Stimulated activated CD4-positive, alpha-beta T cell treated with anti-CD3 and anti-CD28 coated beads, Interleukin-4, amount 100 ng/mL, for 1 hour (primary cell): Measurements from ENCODE around the gene CDCP1.
"Not testable (repeated sequence)": the region's sequence is repeated elsewhere in the genome, so short reads cannot be mapped to it uniquely, and the experiment has no call there.

Source experiments
- DNase-seq: peaks from one replicate; pipeline ENCODE4 v3.0.0-alpha.2; 2020

The CDCP1 gene

GRCh38 chr3:45081506-45082141 is 64.6 kb downstream of the CDCP1 start:
- no peak for DNase-seq

- no peak for DNase-seq
These were observed 65.4 kb downstream of the CDCP1 start for GRCh38 chr3:45080824-45081223.

- no peak for DNase-seq
These were observed 66.5 kb downstream of the CDCP1 start for GRCh38 chr3:45079715-45080114.

DNA sequence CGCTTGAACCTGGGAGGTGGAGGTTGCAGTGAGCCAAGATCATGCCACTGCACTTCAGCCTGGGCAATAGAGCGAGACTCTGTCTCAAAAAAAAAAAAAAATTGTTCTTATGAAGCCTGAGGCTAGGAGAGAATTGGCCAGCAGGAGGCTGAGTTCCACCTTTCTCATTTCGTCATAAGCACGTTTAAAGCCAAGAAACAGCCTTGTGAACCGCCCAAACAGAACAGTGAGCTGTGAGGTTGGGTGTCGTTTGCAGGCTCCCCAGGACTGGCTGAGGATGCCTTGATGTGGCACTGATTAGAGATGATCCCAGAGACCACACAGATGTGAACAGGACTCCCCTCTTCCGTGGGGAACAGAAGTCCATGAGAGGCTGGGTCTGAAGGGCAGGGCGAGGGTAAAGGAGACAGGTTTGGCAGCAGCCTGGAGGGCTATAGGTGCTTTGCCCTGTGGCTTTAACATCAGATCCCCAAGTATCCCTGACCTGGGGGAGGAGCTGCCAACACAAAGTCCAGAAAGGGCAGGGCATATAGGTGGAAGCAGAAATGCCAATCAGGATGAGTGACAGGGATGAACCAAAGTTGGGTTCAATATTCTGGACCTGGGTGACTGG is 67.2 kb downstream of the CDCP1 start:
- no peak for DNase-seq

GRCh38 chr3:45078256-45078655 is 67.9 kb downstream of the CDCP1 start:
- not testable (repeated sequence) for DNase-seq

DNA sequence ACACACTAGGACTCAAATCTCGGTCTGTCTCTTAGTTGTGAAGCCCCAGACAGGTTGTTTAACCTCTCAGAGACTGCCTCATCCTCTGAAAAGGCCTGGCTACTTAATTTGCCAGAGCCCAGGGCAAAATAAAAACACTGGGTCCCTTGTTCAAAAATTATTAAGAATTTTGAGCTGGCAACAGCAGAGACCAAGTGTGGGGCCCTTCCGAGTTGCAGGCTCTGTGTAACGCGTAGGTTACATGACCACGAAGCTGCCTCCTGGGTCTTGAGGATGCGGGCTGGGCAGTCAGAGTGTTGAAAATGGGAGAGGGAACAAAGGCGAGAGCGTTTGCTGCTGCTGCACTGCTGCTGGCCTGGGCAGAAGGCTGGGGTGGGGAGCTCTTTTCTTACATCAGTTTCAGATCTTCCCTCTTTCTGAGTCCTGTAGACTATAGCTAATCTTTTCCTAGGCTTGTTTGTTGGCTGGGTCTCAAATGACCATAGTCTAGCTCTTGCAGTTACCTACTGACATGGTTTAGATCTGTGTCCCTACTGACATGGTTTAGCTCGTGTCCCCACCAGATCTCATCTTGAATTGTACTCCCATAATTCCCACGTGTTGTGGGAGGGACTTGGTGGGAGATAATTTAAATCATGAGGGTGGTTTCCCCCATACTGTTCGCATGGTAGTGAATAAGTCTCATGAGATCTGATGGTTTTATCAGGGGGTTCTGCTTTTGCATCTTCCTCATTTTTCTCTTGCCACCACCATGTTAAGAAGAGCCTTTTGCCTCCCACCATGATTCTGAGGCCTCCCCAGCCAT is 70.2 kb downstream of the CDCP1 start:
- DNase-seq, result no peak

- no peak for DNase-seq
These were observed 75.1 kb downstream of the CDCP1 start for GRCh38 chr3:45071075-45071474.

GRCh38 chr3:45067941-45068340 is 78.2 kb downstream of the CDCP1 start:
- no peak for DNase-seq

DNA sequence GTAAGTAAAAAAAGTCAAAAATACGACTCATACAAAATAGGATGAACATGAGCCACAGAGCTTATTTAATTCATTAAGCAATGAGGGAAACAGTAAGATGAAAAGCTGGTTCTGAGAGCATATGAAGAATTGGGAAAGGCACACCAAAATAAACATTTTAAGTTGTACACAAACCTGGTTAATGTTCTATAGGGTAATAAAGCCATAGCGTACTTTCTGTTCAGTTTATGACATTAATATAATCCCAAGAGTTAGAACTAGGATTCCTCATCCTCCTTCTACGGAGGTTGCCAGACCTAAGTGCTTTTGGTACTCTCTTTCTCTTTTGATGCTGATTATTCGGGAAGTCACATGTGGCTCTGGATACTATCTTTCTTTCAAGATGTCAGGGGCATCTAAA is 78.7 kb downstream of the CDCP1 start:
- DNase-seq, result no peak

DNA sequence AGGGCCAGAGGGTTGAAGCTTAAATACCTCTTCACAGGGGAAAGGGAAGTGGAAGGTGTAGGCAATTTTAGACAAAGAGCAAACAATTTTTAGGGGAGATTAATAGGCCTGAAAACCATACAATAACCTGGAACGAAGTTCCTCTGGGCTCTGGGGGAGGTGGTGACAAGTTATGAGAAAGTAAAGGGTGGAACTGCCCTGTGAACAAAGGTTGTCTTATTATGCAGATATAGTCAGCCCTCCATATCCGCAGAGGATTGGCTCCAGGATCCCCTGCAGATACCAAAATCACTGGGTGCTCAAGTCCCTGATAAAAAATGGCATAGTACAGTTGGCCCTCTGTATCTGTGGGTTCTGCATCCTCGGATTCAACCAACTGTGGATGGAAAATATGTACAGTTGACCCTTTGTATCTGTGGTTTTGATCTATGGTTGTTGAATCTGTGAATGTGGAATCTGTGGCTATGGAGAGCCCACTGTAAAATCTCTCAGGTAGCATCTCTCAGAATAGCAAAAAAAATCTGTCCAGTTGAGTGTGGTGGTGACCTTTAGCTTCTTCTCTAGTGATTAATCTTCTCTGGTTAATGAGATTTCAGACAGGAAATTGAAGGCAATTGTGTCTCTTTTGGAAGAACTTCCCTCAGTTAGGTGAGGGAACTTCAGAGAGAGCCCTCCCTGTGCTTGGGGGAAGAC is 79.9 kb downstream of the CDCP1 start:
- DNase-seq, result no peak

GRCh38 chr3:45065373-45065720 is 80.8 kb downstream of the CDCP1 start:
- DNase-seq, result no peak

DNA sequence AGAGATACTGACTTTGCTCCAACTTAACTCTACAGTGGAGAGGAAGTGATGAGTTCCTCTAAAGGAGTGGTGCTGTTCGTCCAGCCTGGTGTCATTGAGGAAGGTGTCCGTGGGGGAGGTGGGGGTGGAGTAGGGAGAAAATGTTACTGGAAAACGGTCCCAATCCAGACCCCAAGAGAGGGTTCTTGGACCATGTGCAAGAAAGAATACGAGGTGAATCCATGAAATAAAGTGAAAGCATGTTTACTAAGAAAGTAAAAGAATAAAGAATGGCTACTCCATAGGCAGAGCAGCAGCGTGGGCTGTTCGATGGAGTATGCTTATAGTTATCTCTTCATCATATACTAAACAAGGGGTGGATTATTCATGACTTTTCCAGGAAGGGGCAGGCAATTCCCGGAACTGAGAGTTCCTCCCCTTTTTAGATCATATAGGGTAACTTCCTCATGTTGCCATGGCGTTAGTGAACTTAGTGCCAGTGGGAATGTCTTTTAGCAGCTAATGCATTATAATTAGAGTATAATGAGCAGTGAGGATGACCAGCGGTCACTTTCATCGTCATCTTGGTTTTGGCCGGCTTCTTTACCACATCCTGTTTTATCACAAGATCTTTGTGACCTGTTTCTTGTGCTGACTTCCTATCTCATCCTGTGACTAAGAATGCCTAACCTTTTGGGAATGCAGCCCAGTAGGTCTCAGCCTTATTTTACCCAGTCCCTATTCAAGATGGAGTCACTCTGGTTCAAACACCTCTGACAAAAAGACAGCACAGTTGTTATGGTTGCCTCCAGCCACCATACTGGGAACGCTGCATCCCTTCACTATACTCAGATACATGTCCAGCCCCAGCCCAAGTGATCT is 81.4 kb downstream of the CDCP1 start:
- peak; percentile 43 for DNase-seq

DNA sequence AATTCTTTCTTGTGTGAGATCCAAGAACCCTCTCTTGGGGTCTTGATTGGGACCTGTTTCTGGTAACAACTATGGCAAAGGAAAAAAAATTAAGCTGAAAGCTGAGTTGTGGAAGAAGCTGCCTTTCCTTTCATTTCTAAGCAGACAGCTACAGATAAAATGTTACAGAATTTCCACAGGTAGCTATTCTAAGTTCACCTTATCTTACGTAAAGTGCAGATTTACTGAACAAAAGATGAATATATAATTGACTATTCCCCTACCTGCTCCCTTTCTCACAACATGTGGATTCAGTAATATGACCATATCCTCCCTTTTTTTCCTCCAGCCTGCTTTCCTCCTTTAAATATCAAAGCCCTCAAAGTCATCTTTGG is 83.5 kb downstream of the CDCP1 start:
- no peak for DNase-seq

DNA sequence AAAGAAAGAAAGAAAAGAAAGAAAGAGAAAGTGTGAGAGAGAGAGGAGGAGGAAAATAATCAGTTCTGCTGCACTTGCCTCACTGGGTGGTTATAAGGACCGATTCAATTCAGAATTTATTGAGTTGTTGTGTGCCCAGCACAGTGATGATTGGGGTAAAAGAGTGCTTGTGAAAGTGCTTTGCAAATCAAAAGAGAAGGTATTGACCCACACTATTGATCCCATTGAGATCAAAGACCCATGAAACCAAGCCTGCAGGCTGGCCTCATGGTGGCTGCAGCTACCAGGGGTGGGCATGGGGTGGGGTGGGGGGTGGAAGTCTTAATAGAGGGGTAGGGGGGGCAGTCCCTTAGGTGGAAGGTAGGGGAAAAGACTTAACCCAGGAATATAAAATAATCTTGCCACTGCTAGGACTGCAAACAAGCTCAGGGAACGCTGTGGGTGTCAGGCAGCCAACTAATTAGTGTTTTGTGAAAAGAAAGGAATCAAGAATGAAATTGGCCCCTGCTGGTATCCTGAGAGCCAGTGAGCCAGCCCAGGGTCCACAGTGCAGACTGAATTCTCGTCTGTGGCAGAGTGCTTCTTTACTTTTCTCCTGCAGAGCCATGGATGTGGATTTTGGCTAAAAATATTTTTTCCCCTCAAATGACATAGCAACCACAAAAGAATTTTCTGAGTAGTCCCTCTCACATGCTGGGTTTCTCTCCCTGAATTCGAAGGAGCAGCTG is 85.8 kb downstream of the CDCP1 start:
- DNase-seq, result no peak

GRCh38 chr3:45059132-45059531 is 87.0 kb downstream of the CDCP1 start:
- no peak for DNase-seq

DNA sequence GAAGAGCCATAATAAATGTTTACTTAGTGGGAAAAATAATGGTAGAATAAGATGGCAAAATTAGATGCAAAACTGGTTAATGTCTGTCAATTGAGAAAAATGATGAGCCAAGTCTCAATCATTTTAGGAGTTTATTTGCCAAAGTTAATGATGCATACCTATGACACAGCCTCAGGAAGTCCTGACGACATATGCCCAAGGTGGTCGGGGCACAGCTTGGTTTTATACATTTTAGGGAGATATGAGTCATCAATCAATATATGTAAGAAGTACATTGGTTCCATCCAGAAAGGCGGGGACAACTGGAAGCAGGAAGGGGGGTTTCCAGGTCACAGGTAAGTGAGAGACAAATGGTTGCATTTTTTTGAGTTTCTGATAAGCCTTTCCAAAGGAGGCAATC is 88.6 kb downstream of the CDCP1 start:
- DNase-seq, result no peak

- no peak for DNase-seq
These were observed 89.4 kb downstream of the CDCP1 start for GRCh38 chr3:45056608-45057301.

DNA sequence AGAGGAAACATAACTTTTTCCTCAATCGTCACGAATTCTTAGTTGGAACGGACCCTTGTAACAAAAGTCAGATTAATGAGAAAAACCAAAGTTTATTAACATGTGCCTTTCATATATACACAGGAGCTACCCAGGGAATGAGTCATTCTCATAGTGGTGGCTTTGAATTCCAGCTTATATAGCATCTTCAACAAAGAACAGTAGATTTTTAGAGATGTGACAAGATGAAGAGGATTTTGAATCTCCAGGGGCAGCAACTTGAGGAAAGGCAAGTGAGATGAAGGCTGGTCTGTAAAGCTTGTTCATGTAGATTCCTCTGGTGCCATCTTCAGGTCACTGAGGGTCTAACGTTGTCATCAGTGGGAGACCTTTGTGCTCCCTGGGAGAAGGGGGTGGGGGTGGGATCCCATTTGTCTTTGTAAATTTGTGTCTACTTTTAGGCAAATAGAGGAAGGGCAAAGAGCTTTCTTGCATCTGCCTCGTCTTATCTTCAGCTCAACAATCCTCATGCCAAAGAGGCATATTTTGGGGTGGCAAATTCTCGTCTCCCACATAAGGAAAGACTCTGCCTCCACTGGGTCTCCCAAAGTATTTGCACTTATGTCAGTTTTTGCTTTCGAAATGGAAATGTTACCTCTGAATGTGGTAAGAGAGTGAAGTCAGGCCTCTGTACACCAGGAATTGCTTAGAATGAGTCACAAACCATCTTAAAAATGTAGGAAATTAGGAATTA is 90.6 kb downstream of the CDCP1 start:
- DNase-seq, result no peak

GRCh38 chr3:45055032-45055410 is 91.2 kb downstream of the CDCP1 start:
- DNase-seq, result no peak

DNA sequence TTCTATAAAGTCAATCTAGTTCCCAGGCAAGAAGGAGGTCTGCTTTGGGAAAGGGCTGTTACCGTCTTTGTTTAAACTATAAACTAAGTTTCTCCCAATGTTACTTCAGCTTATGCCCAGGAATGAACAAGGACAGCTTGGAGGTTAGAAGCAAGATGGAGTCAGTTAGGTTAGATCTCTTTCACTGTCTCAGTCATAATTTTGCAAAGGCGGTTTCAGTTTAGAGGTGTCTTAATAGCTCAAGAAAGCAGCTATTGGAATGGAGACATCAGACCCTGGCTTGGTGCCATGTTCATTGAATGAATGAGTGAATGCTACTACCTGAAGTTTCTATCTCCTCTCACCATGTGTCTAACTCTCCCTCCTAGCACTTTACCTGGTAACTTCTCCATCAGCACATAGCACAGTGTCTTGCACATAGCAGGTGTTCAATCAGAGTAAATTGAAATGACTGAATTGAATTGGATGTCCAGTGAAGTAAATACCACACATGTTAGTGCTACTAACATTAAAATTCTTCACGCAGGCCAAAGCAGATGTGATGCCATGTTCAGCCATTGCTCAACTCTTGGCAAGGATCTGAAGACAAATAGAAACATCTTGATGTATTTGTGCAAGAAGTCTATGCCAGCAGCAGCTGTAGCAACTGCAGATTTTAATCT is 91.9 kb downstream of the CDCP1 start:
- DNase-seq, result no peak
